NT2/D1 (cell line): ENCODE data around the gene ARHGAP45.

Experiments used
- SUZ12 ChIP-seq: IDR thresholded peaks from 2 replicates; pipeline ENCODE4 v1.6.1; 2011; ENCODE audit not compliant: insufficient read length, insufficient read depth; ENCODE audit errors: extremely low read depth
- YY1 ChIP-seq: IDR thresholded peaks from 2 replicates; pipeline ENCODE4 v1.6.1; 2011; ENCODE audit not compliant: insufficient read length, insufficient read depth
- ZNF274 ChIP-seq: IDR thresholded peaks from 2 replicates; pipeline ENCODE4 v1.6.1; 2011; ENCODE audit warnings: mild to moderate bottlenecking, low read depth, low read length

DNA sequence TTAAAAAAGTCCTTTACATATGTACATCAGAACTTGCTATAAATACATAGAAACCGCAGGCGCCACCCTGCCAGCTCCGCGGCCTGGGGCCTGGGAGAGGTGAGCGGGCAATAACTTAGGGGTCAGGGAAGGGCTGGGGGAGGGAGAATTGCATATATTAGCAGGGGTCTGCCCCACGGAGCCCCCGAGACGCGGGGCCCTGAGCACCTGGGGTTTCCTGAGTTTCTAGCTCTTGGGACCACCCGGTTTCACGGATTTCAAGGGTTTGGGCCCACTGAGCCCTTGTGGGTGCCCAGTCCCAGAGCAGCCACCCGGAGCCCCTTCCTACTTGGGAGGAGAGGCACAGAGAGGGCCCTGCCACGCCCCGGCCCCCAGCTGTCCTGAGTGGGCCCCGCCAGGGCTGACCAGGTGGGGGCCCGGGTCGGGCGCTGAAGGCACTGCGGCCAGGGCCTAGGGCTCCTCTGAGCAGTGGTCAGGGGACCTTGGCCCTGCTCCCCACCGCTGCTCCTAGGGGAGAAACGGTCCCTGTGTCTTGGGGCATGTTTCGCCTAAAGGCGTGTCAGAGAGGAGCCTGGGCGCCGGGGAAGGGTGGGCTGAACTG, 40.8 kb downstream of the ARHGAP45 start:
- TF ChIP-seq ZNF274 (no peak), YY1 (no peak), SUZ12 (no peak)
